Right atrium auricular region (tissue), 2 donors: Measurements from ENCODE around the gene SYT12. TPM values are rescaled to one million over a fixed set of nuclear protein-coding genes. Genes with fewer than 3 reads are reported as not detected.

Source experiments
- DNase-seq: peaks from one replicate; pipeline ENCODE4 v3.0.0-alpha.2; 2019; ENCODE audit warnings: low spot score
- H3K27ac ChIP-seq, 2 donors: fragments of 200-600 bp; sonication (generic); 1 replicate in 1 of 2; 2 replicates in 1 of 2; pipeline ENCODE4 v1.5.1; 2016 to 2019
- H3K27me3 ChIP-seq, 2 donors: fragments of 200-600 bp; sonication (generic); one replicate each; pipeline versions ENCODE4 v1.5.1 to v1.6.0; 2017 to 2019
- H3K36me3 ChIP-seq: fragments of 200-600 bp; sonication (generic); one replicate; pipeline ENCODE4 v1.5.1; 2016
- H3K4me1 ChIP-seq, 2 donors: fragments of 200-600 bp; sonication (generic); one replicate each; pipeline versions ENCODE4 v1.5.1 to v1.6.0; 2017 to 2019
- H3K4me3 ChIP-seq, 2 donors: fragments of 200-600 bp; sonication (generic); 1 replicate in 1 of 2; 2 replicates in 1 of 2; pipeline ENCODE4 v1.5.1; 2017 to 2019; ENCODE audit warnings: mild to moderate bottlenecking in 1 of 2, moderate library complexity in 1 of 2
- H3K9me3 ChIP-seq, 2 donors: fragments of 200-600 bp; sonication (generic); one replicate each; pipeline ENCODE4 v1.5.1; 2019
- CTCF ChIP-seq, 2 donors: fragments of 200-600 bp; sonication (generic); IDR thresholded peaks; one replicate each; pipeline ENCODE4 v1.5.1; 2019; ENCODE audit warnings: antibody characterized with exemption in 2 of 2
- total RNA-seq, 2 donors: library from RNA; depleted of rRNA; stranded (reverse); fragments of >200 nt; gene quantifications; one replicate each; pipeline ENCODE4 v1.1.0, GENCODE V29; 2016

SYT12 gene
- total RNA-seq, 2 donors from 2014 or later: 0.44 to 0.59 TPM

DNA sequence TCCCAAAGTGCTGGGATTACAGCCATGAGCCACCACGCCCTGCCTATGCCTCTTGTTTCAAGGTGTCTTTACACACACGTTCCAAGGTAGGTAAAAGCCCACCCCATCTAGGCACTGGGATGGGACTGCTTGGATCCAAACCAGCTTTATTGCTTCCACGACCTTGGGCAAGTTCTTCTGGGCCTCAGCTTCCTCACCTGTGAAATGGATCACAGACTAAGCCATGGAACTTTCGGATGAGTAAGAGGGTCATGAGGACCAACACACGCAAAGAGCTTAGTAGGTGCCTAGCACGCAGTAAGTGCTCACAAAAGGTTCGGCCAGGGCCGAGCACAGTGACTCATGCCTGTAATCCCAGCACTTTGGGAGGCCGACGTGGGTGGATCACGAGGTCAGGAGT is 49.4 kb downstream of the SYT12 start:
- no peak overlapping the region for H3K27ac ChIP-seq
- DNase-seq: no peak
- peaks cover 0 to 6% of the 10 kb centered on the region in 2 donors for H3K4me1 ChIP-seq
- H3K4me3 ChIP-seq: no peak overlapping the region
- H3K9me3 ChIP-seq: no peaks in the 10 kb centered on the region
- no peak for TF ChIP-seq CTCF (IDR thresholded peaks at IDR 0.05)
- no peaks in the 10 kb centered on the region for H3K36me3 ChIP-seq
- no peaks in the 10 kb centered on the region for H3K27me3 ChIP-seq

DNA sequence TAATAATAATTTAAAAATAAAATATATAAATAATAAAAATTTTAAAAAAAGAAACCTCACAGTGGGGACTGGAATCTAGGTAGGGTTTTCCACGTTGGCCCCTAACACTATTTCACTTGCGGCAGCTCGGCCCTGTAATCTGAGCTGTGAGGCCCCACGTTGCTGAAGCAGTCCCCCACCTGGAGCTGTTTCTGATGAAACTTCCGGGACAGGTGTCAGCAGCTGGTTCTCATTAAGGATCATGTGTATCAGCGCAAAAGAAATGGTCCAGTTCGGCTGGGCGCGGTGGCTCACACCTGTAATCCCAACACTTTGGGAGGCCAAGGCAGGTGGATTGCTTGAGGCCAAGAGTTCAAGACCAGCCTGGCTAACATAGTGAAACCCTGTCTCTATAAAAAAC is 51.0 kb downstream of the SYT12 start:
- H3K9me3 ChIP-seq: no peaks in the 10 kb centered on the region
- no peak overlapping the region for H3K27ac ChIP-seq
- TF ChIP-seq CTCF (IDR thresholded peaks at IDR 0.05): no peak
- no peaks in the 10 kb centered on the region for H3K27me3 ChIP-seq
- no peak for DNase-seq
- H3K4me1 ChIP-seq: peaks cover 0 to 6% of the 10 kb centered on the region in 2 donors
- no peak overlapping the region for H3K4me3 ChIP-seq
- no peaks in the 10 kb centered on the region for H3K36me3 ChIP-seq

GRCh38 chr11:67076202-67076601 is 53.3 kb downstream of the SYT12 start:
- no peak for DNase-seq
- H3K36me3 ChIP-seq: no peaks in the 10 kb centered on the region
- no peaks in the 10 kb centered on the region for H3K27me3 ChIP-seq
- TF ChIP-seq CTCF (IDR thresholded peaks at IDR 0.05): no peak
- H3K4me1 ChIP-seq: peaks cover 0 to 6% of the 10 kb centered on the region in 2 donors
- no peaks in the 10 kb centered on the region for H3K9me3 ChIP-seq
- no peak overlapping the region for H3K4me3 ChIP-seq
- H3K27ac ChIP-seq: no peak overlapping the region

GRCh38 chr11:67079065-67079705 is 56.3 kb downstream of the SYT12 start:
- no peaks in the 10 kb centered on the region for H3K36me3 ChIP-seq
- no peak for TF ChIP-seq CTCF (IDR thresholded peaks at IDR 0.05)
- no peaks in the 10 kb centered on the region for H3K9me3 ChIP-seq

GRCh38 chr11:67082071-67082791 is 59.3 kb downstream of the SYT12 start:
- peak overlapping the region; percentile 13 to 64 for H3K27ac ChIP-seq
- H3K9me3 ChIP-seq: no peaks in the 10 kb centered on the region
- DNase-seq: no peak
- H3K36me3 ChIP-seq: no peaks in the 10 kb centered on the region
- TF ChIP-seq CTCF (IDR thresholded peaks at IDR 0.05): no peak
- H3K4me3 ChIP-seq: peak overlapping the region in 1 of 2 donors; percentile 28
- H3K27me3 ChIP-seq: no peaks in the 10 kb centered on the region
- peaks cover 0 to 14% of the 10 kb centered on the region in 2 donors for H3K4me1 ChIP-seq

More at GRCh38 chr11:67079065-67079705, 56.3 kb downstream of the SYT12 start:
- no peak overlapping the region for H3K4me3 ChIP-seq
- H3K27me3 ChIP-seq: no peaks in the 10 kb centered on the region
- no peak for DNase-seq
- H3K27ac ChIP-seq: no peak overlapping the region
- H3K4me1 ChIP-seq: peaks cover 0 to 14% of the 10 kb centered on the region in 2 donors
